Heart left ventricle (tissue), 16 donors: ENCODE results near the gene RXFP3. TPM values are rescaled to one million over a fixed set of nuclear protein-coding genes. Genes with fewer than 3 reads are reported as not detected.
A peak's percentile ranks its signal among the peaks of the same experiment; 100 is the strongest.

ENCODE experiments used
- ATAC-seq, 4 donors: fragments of 200-7000 bp; cut with Tn5 transposase; one replicate each; pipeline ENCODE4 v1.9.1; 2020 to 2022; ENCODE audit warnings: moderate library complexity in 4 of 4, mild to moderate bottlenecking in 3 of 4, moderate number of reproducible peaks in 1 of 4
- DNase-seq, 5 donors: peaks; one replicate each; pipeline ENCODE4 v3.0.0-alpha.2; 2020
- H3K27ac ChIP-seq, 12 donors: fragments of 200-600 bp; sonication (generic) in 4 of 12; one replicate each; pipeline versions ENCODE4 v1.5.0 to v1.8.0; 2016 to 2022; ENCODE audit warnings: mild to moderate bottlenecking in 2 of 12
- H3K27me3 ChIP-seq, 9 donors: fragments of 200-600 bp; sonication (generic) in 2 of 9; one replicate each; pipeline versions ENCODE4 v1.5.1 to v1.8.0; 2016 to 2022; ENCODE audit warnings: mild to moderate bottlenecking in 3 of 9
- H3K36me3 ChIP-seq, 9 donors: fragments of 200-600 bp; sonication (generic) in 2 of 9; one replicate each; pipeline versions ENCODE4 v1.5.0 to v1.8.0; 2018 to 2022; ENCODE audit warnings: mild to moderate bottlenecking in 2 of 9
- H3K4me1 ChIP-seq, 12 donors: fragments of 200-600 bp; sonication (generic) in 4 of 12; one replicate each; pipeline versions ENCODE4 v1.5.0 to v1.8.0; 2016 to 2022; ENCODE audit warnings: mild to moderate bottlenecking in 3 of 12
- H3K4me3 ChIP-seq, 12 donors: fragments of 200-600 bp; sonication (generic) in 4 of 12; one replicate each; pipeline versions ENCODE4 v1.5.0 to v1.8.0; 2017 to 2022; ENCODE audit warnings: mild to moderate bottlenecking in 9 of 12, moderate library complexity in 4 of 12
- H3K9me3 ChIP-seq, 12 donors: fragments of 200-600 bp; sonication (generic) in 4 of 12; one replicate each; pipeline versions ENCODE4 v1.5.0 to v1.8.0; 2016 to 2022; ENCODE audit warnings: mild to moderate bottlenecking in 1 of 12
- CTCF ChIP-seq, 12 donors: fragments of 200-600 bp; sonication (generic) in 4 of 12; IDR thresholded peaks; one replicate each; pipeline versions ENCODE4 v1.5.0 to v1.8.0; 2018 to 2022; ENCODE audit warnings: antibody characterized with exemption in 12 of 12, mild to moderate bottlenecking in 5 of 12
- POLR2A ChIP-seq, 2 donors: fragments of 450-650 bp; IDR thresholded peaks; one replicate each; pipeline ENCODE4 v1.6.1; 2017; ENCODE audit warnings: antibody characterized with exemption in 2 of 2, mild to moderate bottlenecking in 2 of 2, moderate library complexity in 2 of 2
- WGBS, 4 donors: extraction: QIAGEN DNeasy Blood & Tissue Kit in 2 of 4; methylation state at CpG; one replicate each; pipeline versions ENCODE4 v1.1.5 to v1.1.7; 2013 to 2018; 5-methylcytosine and 5-hydroxymethylcytosine counted together
- intact Hi-C, 10 donors: fragments of 100-400 bp; cut with DNase I; formaldehyde crosslinking; loops; one replicate each; pipeline versions ENCODE4 v1.11.1 to v1.14.2; 2022
- polyA plus RNA-seq, 2 donors: library from polyadenylated mRNA; stranded (reverse); fragments of 200-250 nt; gene quantifications; one replicate each; pipeline ENCODE4 v1.2.3, GENCODE V29; 2013
- total RNA-seq, 9 donors: library from RNA; depleted of rRNA in 2 of 9; stranded (reverse); fragments of >200 nt in 2 of 9; fragmentation: NEBNext Ultra II Directional in 3 of 9; extraction: Animal tissue kit (Norgen Biotek cat#: 25700) in 3 of 9; gene quantifications; one replicate each; pipeline versions ENCODE4 v1.1.0 to v1.2.4, GENCODE V29; 2016 to 2023
- donor health status: ischemic (EF 13 %, LVEDD 7.1; RV severe dilation, severe dysfunction).
- donor health status: healthy with polysubstance abuse.
- donor health status: DM: no; HTN: yes; CAD: no.
- donor health status: DM: no; HTN: no; CAD: no.
- donor health status: ischemic (EF 25% LVEDD 6.9; RV normal size, moderate dysfunction).
- donor health status: ischemic (EF 25% LVEDD 5.7; RV mildly dilated, moderate dysfunction).
- donor health status: healthy.
- donor health status: DM: yes; HTN: yes; CAD: no.
- donor health status: ischemic (EF 35%, LVEDD 5.7; RV mildly dilated, moderate dysfunction).
- donor health status: nonischemic (EF 11% LVEDD 7.7; RV severe dilation, severe dysfunction).
- donor health status: DM: yes; HTN: yes; CAD: no.
- donor health status: PGD.
- donor health status: ischemic (EF 29% LVEDD 5.4; RV normal size, mild dysfunction).
- donor health status: nonischemic (EF 23%, LVEDD 6.1; RV moderate dilation, normal function).

RXFP3 gene
- total and polyA plus RNA-seq, 11 donors = 0.03 TPM; not detected in 10

- Histone ChIP-seq H3K27ac (no peak overlapping the region), H3K36me3 (no peaks in the 10 kb centered on the region), H3K4me3 (no peak overlapping the region), H3K27me3 (no peaks in the 10 kb centered on the region), H3K4me1 (no peaks in the 10 kb centered on the region), H3K9me3 (peaks cover 0 to 20% (median 0%) of the 10 kb centered on the region in 12 donors)
- no peak for ATAC-seq
- 73 to 78% (median 76%) methylated on average over 2 of the region's 2 CpGs for WGBS, 4 donors
- intact Hi-C loops = no loop called here
- no peak for TF ChIP-seq CTCF (IDR thresholded peaks at IDR 0.05)
- no peak for TF ChIP-seq POLR2A (IDR thresholded peaks at IDR 0.05)
- DNase-seq = no peak
Observed at GRCh38 chr5:33958176-33958575, 22.0 kb downstream of the RXFP3 start.

GRCh38 chr5:33964132-33964700, 28.0 kb downstream of the RXFP3 start:
- intact Hi-C loops = loop anchor here in 4 of 10 donors (10.0 kb wide), 2 partner anchors 489 to 529 kb away; no protein-coding TSS in a partner anchor
- Histone ChIP-seq H3K36me3 (no peaks in the 10 kb centered on the region), H3K9me3 (no peaks in the 10 kb centered on the region), H3K4me1 (peaks cover 0 to 12% (median 0%) of the 10 kb centered on the region in 12 donors), H3K27ac (no peak overlapping the region), H3K4me3 (no peak overlapping the region), H3K27me3 (no peaks in the 10 kb centered on the region)
- WGBS, 4 donors = 69 to 80% (median 71%) methylated on average over 2 of the region's 2 CpGs
- ATAC-seq (no peak), DNase-seq (no peak)
- no peak for TF ChIP-seq CTCF (IDR thresholded peaks at IDR 0.05)
- no peak for TF ChIP-seq POLR2A (IDR thresholded peaks at IDR 0.05)

DNA sequence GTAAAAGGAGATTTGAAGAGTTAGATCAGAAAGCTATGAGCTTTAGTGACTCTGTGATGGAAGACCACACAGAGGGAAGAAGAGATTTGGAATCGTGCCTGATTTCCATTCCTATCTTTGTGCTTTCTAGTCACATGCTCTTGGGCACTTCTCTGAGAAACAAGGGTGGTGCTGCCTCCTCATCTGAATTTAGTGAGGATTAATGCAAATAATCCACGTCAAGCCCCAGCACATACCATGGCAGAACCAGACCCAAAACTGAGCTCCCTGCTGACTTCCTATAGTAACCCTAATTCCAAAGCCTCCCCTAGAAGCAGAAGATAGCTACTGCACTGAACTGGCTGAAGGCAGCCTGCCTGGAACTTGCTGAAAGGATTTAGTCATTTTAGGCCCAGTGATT, 30.6 kb downstream of the RXFP3 start:
- Histone ChIP-seq H3K4me3 (no peak overlapping the region), H3K27ac (no peak overlapping the region), H3K36me3 (no peaks in the 10 kb centered on the region), H3K9me3 (no peaks in the 10 kb centered on the region), H3K27me3 (no peaks in the 10 kb centered on the region), H3K4me1 (peaks cover 0 to 15% (median 0%) of the 10 kb centered on the region in 12 donors)
- 46 to 58% (median 49%) methylated on average over 2 of the region's 2 CpGs for WGBS, 4 donors
- no peak for TF ChIP-seq POLR2A (IDR thresholded peaks at IDR 0.05)
- no peak for TF ChIP-seq CTCF (IDR thresholded peaks at IDR 0.05)
- DNase-seq (no peak), ATAC-seq (no peak)
- intact Hi-C loops = loop anchor here in 4 of 10 donors (10.0 kb wide), 2 partner anchors 492 to 532 kb away; no protein-coding TSS in a partner anchor

GRCh38 chr5:33968211-33969005, 32.2 kb downstream of the RXFP3 start:
- Histone ChIP-seq H3K9me3 (no peaks in the 10 kb centered on the region), H3K4me1 (peaks cover 0 to 15% (median 0%) of the 10 kb centered on the region in 12 donors), H3K27me3 (no peaks in the 10 kb centered on the region), H3K4me3 (no peak overlapping the region), H3K27ac (no peak overlapping the region), H3K36me3 (no peaks in the 10 kb centered on the region)
- ATAC-seq = peak in 1 of 4 donors; percentile 34
- peak in 1 of 5 donors; percentile 33 for DNase-seq
- intact Hi-C loops = loop anchor here in 6 of 10 donors (2.0 to 10.0 kb wide), 4 partner anchors 494 to 534 kb away; no protein-coding TSS in a partner anchor
- TF ChIP-seq POLR2A (IDR thresholded peaks at IDR 0.05) (no peak), CTCF (IDR thresholded peaks at IDR 0.05) (no peak)
- WGBS, 4 donors = 67 to 75% (median 70%) methylated on average over 3 of the region's 3 CpGs
